DMS153 (cell line): ENCODE results near the gene ELK3.

Experiments
- DNase-seq: peaks from one replicate; lab custom pipeline; 2025; lab: John Stamatoyannopoulos, UW

Gene ELK3

GRCh38 chr12:96258104-96258961 lies 64.2 kb downstream of the ELK3 start:
- peak; percentile 72 for DNase-seq

- DNase-seq = no peak
These were observed 66.1 kb downstream of the ELK3 start for GRCh38 chr12:96260231-96260630.

DNA sequence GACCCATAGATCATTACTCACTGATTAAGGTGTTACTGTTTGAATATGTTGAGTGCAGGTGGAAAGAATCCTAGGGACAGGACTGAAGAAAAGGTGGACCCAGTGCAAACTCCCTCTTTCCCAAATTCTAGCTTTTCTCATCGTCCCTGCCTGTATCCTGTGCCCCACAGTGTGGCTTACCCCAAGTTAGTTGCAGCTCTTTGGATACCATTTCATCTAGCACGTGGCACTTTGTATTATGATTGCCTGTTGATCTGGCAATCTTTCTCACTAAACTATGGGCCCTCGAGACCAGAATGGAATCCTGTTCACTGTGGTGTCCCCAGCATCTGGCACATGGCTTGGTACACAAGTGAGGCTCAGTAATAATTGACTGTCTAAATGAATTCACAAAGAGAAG lies 66.5 kb downstream of the ELK3 start:
- DNase-seq = no peak

DNA sequence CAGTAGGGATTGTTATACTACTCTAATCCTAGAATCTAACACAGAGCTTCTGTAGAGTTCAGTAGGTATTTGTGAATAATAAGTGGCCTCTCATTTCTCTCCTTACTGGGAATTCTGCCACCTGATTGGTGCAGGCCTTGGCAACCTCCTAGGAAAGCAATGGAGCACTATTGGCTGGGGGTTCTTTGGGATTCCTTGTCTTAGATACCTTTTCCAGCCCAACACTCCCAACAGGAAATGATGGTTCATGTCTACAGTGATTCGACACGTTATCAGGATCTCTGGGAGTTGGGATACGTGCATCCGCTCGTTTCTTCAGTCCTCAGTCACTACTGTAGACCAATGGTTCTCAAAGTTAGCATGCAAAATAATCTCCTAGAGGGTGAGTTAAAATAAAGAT lies 67.4 kb downstream of the ELK3 start:
- no peak for DNase-seq

DNA sequence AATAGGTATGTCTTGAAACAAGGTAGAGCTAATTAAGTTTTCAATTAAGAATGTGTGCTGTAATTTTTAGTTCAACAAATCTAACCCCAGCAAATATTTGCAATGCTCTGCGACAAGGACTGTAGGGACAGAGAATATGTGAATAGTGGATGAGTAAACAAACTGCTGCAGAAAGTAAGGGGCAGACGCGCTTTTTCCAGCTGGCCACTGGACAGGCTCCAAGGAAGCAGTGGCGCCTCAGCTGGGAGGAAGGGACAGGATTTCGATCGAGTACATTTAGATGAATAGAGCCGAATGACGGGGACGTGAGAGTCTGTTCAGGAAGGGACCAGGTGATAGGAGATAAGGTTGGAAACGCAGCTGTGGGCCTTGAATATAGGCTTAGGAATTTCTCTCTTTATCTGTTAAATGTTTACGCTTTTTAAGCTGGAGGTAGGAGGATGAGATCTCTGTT lies 69.3 kb downstream of the ELK3 start:
- peak; percentile 89 for DNase-seq

- no peak for DNase-seq
These were observed 71.2 kb downstream of the ELK3 start for GRCh38 chr12:96265400-96265799.

DNA sequence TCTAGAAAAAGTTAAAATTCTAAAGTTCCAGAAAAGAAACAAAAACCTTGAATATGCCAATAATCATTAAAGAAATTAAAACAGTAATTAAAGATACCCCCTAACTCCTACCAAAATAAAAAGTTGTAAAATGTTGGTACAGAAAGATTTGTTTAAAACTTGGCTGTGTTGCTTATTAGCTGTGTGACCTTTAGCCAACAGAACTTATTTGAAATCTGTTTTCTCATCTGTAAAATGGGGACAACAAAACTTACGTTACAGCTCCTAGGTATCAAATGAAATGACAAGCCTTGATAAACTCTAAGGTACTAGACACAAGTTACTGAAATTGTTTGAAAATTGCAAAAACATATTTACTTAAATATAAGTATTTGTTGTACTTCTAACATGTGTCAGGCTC lies 71.7 kb downstream of the ELK3 start:
- DNase-seq = no peak

- no peak for DNase-seq
These were observed 72.1 kb downstream of the ELK3 start for GRCh38 chr12:96266238-96266637.

DNA sequence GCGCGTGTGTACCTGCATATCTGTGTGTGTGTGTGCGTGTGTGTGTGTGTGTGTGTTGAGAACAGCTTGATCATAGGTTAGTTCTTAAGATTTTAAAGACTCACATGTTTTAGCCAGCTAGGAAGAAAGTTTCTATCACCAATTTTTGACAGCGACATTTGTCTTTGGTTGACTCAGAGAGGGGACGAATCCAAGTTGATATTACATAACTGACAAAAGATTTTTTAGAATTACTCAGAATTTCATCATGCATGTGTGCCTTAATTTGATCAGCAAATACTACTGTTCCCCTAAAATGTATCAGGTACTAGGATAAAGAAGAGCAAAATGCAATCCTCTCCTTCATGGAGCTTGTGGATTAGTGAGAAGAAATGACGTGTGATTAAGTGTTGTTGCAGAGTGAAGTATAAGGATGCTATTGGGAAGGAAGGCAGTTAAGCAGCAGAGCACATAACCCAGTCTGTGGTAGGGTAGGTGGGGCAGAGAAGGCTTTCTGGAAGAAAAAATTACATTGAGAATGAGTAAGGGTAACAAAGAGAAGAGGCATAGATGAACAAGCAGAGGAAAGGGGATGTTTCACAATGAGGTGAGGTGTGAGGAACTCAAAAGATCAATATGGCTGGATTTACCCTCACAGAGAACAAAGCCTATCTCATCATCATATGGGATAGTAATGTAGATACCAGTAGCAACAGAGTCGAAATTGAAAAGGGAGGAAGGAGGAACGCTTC lies 77.5 kb downstream of the ELK3 start:
- DNase-seq = no peak

DNA sequence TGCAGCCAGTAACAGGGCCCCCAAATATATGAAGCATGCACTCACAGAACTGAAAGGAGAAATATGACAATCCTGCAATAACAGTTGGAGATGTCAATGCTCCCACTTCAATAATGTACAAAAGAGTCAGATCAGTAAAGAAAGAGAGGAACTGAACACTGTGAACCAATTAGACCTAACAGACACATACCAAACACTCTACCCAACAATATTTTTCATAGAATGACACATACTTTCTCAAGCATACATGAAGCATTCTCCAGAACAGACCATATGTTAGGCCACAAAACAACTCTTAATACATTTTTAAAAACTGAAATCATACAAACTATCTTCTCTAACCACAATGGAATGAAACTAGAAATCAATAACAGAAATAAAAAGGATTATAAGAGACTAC lies 80.2 kb downstream of the ELK3 start:
- no peak for DNase-seq

- DNase-seq = no peak
These were observed 91.0 kb downstream of the ELK3 start for GRCh38 chr12:96285158-96285557.

DNA sequence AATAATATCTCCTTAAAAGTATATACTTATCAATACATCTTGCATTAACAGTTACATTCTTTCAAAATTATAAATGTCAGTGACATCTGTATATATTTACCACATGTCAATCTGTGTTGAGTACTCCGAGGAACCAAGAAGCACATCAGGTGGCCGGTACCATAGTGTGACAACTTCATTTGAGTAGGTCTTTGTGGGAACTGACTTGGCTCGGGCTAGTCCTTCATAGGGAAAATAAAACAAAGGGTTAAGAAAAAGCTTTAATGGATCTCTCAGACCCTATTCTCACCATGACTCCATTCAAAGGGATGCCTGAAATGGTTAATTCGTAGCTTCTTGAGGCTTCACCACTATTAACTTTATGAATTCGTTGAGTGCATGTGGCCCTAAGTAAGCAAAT lies 94.9 kb downstream of the ELK3 start:
- DNase-seq = no peak

DNA sequence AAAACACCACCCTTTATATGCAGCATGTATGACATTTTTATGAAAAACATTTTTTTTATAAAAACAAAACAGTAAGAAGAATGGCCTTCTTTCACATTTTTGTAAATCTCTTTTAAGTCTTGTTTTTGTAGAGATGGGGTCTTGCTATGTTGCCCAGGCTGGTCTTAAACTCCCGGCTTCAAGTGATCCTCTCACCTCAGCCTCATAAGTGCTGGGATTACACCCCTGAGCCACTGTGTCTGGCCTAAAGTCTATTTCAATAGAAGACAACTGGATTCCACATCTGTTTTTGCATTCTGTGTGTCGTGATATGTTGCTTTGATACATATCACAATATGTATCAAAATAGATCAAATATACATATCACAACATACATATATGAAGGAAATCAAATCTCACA lies 98.9 kb downstream of the ELK3 start:
- no peak for DNase-seq

DNA sequence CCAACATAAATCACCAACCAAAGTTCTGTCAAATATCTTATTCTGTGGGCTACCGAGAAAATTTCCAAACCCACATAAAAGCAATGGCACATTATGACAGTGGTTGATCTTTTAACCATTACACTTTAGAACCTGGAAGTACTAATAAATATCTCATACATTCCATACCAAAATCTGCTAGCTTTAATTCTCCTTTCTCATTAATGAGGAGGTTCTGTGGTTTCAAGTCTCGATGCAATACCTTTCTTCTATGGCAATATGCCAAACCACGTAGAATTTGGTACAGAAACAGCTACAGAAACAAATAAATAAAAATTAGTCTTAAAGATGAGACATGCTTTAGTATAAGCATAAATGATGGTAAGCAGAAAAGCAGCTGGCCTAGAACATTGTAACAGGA lies 100.7 kb downstream of the ELK3 start:
- no peak for DNase-seq

GRCh38 chr12:96295532-96296160 lies 101.5 kb downstream of the ELK3 start:
- no peak for DNase-seq

DNA sequence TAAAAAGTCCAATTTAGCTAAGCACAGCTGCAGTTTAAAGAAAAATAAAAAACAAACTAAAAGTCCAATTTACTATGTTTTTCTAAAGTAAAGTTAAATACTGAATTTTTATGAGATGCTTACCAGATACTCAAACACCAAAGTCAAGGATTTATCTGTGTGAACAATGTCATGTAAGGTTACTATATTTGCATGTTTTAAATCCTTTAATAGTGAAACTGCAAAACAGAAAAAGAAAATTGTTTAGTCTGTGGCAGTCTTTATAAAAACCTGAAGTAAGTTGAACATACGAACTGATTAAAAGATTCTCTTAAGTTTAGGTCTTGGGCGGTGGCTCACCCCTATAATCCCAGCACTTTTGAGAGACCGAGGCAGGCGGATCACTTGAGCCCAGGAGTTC lies 103.3 kb downstream of the ELK3 start:
- DNase-seq = no peak

- DNase-seq = no peak
These were observed 105.9 kb downstream of the ELK3 start for GRCh38 chr12:96300064-96300463.

- no peak for DNase-seq
These were observed 107.6 kb downstream of the ELK3 start for GRCh38 chr12:96301732-96302131.

- no peak for DNase-seq
These were observed 108.6 kb downstream of the ELK3 start for GRCh38 chr12:96302687-96303310.

GRCh38 chr12:96303653-96304052 lies 109.5 kb downstream of the ELK3 start:
- no peak for DNase-seq

- no peak for DNase-seq
These were observed 111.5 kb downstream of the ELK3 start for GRCh38 chr12:96305665-96306064.

- DNase-seq = no peak
These were observed 114.7 kb downstream of the ELK3 start for GRCh38 chr12:96308881-96309280.
